Measurements from ENCODE around the gene TRPV5. TPM values are rescaled to one million over a fixed set of nuclear protein-coding genes. Genes with fewer than 3 reads are reported as not detected.

The TRPV5 gene
- total and polyA plus RNA-seq, 4 donors, result under 0.01 to 0.23 TPM; not detected in 2

- H3K4me3 ChIP-seq (ENCODE audit: low read depth in 1 of 3, low read length in 3 of 3), result no peak overlapping the region
- no peaks in the 10 kb centered on the region for H3K4me1 ChIP-seq (ENCODE audit: control insufficient read depth in 4 of 4, insufficient read depth in 4 of 4, low read length in 3 of 4)
- no peak for DNase-seq (ENCODE audit: low spot score)
- H3K9ac ChIP-seq (ENCODE audit: low read depth in 1 of 2, low read length in 2 of 2), result no peak overlapping the region
- no peaks in the 10 kb centered on the region for H3K9me3 ChIP-seq (ENCODE audit: control insufficient read depth in 4 of 4, low read length in 3 of 4)
- no peak overlapping the region for H3K27ac ChIP-seq (ENCODE audit: low read depth in 1 of 2, low read length in 2 of 2)
- TF ChIP-seq SP1 (IDR thresholded peaks at IDR 0.05), result no peak
- TF ChIP-seq HNF4A (conservative IDR thresholded peaks at IDR 0.05), result no peak
- TF ChIP-seq FOXA1 (IDR thresholded peaks at IDR 0.05), result no peak
- TF ChIP-seq RAD21 (IDR thresholded peaks at IDR 0.05), result no peak
- no peaks in the 10 kb centered on the region for H3K36me3 ChIP-seq (ENCODE audit: control insufficient read depth in 4 of 4, insufficient read depth in 3 of 4, low read depth in 1 of 4, low read length in 3 of 4)
- H3K27me3 ChIP-seq (ENCODE audit: control insufficient read depth in 4 of 4, insufficient read depth in 4 of 4, low read length in 3 of 4), result no peaks in the 10 kb centered on the region
Measured at GRCh38 chr7:142904128-142904527, 29.4 kb downstream of the TRPV5 start.

GRCh38 chr7:142901426-142902259, 31.9 kb downstream of the TRPV5 start:
- H3K27ac ChIP-seq (ENCODE audit: low read depth in 1 of 2, low read length in 2 of 2), result no peak overlapping the region
- DNase-seq (ENCODE audit: low spot score), result no peak

More at GRCh38 chr7:142901426-142902259, 31.9 kb downstream of the TRPV5 start:
- no peak overlapping the region for H3K4me3 ChIP-seq (ENCODE audit: low read depth in 1 of 3, low read length in 3 of 3)
- WGBS, result 76% methylated on average over 15 of the region's 15 CpGs
- no peak for TF ChIP-seq HNF4A (conservative IDR thresholded peaks at IDR 0.05)
- TF ChIP-seq TAF1 (conservative IDR thresholded peaks at IDR 0.05), result no peak
- TF ChIP-seq NR2F2 (IDR thresholded peaks at IDR 0.05), result no peak
- no peak for TF ChIP-seq MAX (IDR thresholded peaks at IDR 0.05)
- no peak for TF ChIP-seq RAD21 (IDR thresholded peaks at IDR 0.05)
- TF ChIP-seq ATF3 (IDR thresholded peaks at IDR 0.05), result no peak
- no peak for TF ChIP-seq CTCF (IDR thresholded peaks at IDR 0.05; ENCODE audit: low read depth, low read length, missing input control)
- TF ChIP-seq HNF4G (IDR thresholded peaks at IDR 0.05), result no peak
- TF ChIP-seq REST (IDR thresholded peaks at IDR 0.05), result no peak
- TF ChIP-seq ZBTB33 (IDR thresholded peaks at IDR 0.05), result no peak
- no peak for TF ChIP-seq RXRA (IDR thresholded peaks at IDR 0.05)
- no peak for TF ChIP-seq JUND (IDR thresholded peaks at IDR 0.05)
- TF ChIP-seq SP1 (IDR thresholded peaks at IDR 0.05), result no peak
- TF ChIP-seq FOXA2 (IDR thresholded peaks at IDR 0.05), result no peak
- no peak for TF ChIP-seq FOXA1 (IDR thresholded peaks at IDR 0.05)
- TF ChIP-seq EGR1 (IDR thresholded peaks at IDR 0.05; ENCODE audit: low read depth in 2 of 2), result no peak
- TF ChIP-seq YY1 (IDR thresholded peaks at IDR 0.05), result no peak
- no peak for TF ChIP-seq GABPA (IDR thresholded peaks at IDR 0.05 in 1 of 2, conservative IDR thresholded peaks at IDR 0.05 in 1 of 2)
- H3K4me1 ChIP-seq (ENCODE audit: control insufficient read depth in 4 of 4, insufficient read depth in 4 of 4, low read length in 3 of 4), result no peaks in the 10 kb centered on the region
- H3K36me3 ChIP-seq (ENCODE audit: control insufficient read depth in 4 of 4, insufficient read depth in 3 of 4, low read depth in 1 of 4, low read length in 3 of 4), result no peaks in the 10 kb centered on the region
- no peaks in the 10 kb centered on the region for H3K9me3 ChIP-seq (ENCODE audit: control insufficient read depth in 4 of 4, low read length in 3 of 4)
- H3K9ac ChIP-seq (ENCODE audit: low read depth in 1 of 2, low read length in 2 of 2), result no peak overlapping the region
- peaks cover 0 to 5% (median 0%) of the 10 kb centered on the region in 4 donors for H3K27me3 ChIP-seq (ENCODE audit: control insufficient read depth in 4 of 4, insufficient read depth in 4 of 4, low read length in 3 of 4)

Data from liver (tissue), 9 donors.